ENCODE results near the gene MYL6B. TPM values are rescaled to one million over a fixed set of nuclear protein-coding genes. Genes with fewer than 3 reads are reported as not detected.

Gene MYL6B
- total RNA-seq, 1 experiment from 2014 or later, result 76.0 TPM

Other genes starting within 250 kb of the MYL6B start
- 37.0 and 52.5 TPM in 2 replicates for gene PYM1, start 224.7 kb upstream of the MYL6B start, total RNA-seq (2014; rRNA removed; shearing (Covaris generic))
- gene DGKA, start 221.4 kb upstream of the MYL6B start, total RNA-seq (2014; rRNA removed; shearing (Covaris generic)), result 33.4 and 42.9 TPM in 2 replicates
- gene PMEL, start 186.5 kb upstream of the MYL6B start, total RNA-seq (2014; rRNA removed; shearing (Covaris generic)), result 1.1 and 2.0 TPM in 2 replicates
- gene CDK2, start 185.8 kb upstream of the MYL6B start, total RNA-seq (2014; rRNA removed; shearing (Covaris generic)), result 91.6 and 100 TPM in 2 replicates
- 47.8 and 50.1 TPM in 2 replicates for gene RAB5B, start 178.5 kb upstream of the MYL6B start, total RNA-seq (2014; rRNA removed; shearing (Covaris generic))
- gene SUOX, start 155.3 kb upstream of the MYL6B start, total RNA-seq (2014; rRNA removed; shearing (Covaris generic)), result 8.9 and 14.4 TPM in 2 replicates
- gene IKZF4, start 131.5 kb upstream of the MYL6B start, total RNA-seq (2014; rRNA removed; shearing (Covaris generic)), result 1.4 and 2.4 TPM in 2 replicates
- gene RPS26, start 110.7 kb upstream of the MYL6B start, total RNA-seq (2014; rRNA removed; shearing (Covaris generic)), result 358 and 1,165 TPM in 2 replicates
- gene ERBB3, start 72.4 kb upstream of the MYL6B start, total RNA-seq (2014; rRNA removed; shearing (Covaris generic)), result 0.64 and 2.4 TPM in 2 replicates
- gene PA2G4, start 48.0 kb upstream of the MYL6B start, total RNA-seq (2014; rRNA removed; shearing (Covaris generic)), result 246 and 349 TPM in 2 replicates
- gene RPL41, start 36.0 kb upstream of the MYL6B start, total RNA-seq (2014; rRNA removed; shearing (Covaris generic)), result 1,898 and 3,438 TPM in 2 replicates
- 1.8 and 2.9 TPM in 2 replicates for gene ZC3H10, start 34.3 kb upstream of the MYL6B start, total RNA-seq (2014; rRNA removed; shearing (Covaris generic))
- 119 and 164 TPM in 2 replicates for gene ESYT1, start 24.3 kb upstream of the MYL6B start, total RNA-seq (2014; rRNA removed; shearing (Covaris generic))
- gene MYL6, start 5.8 kb downstream of the MYL6B start, total RNA-seq (2014; rRNA removed; shearing (Covaris generic)), result 2,063 and 2,222 TPM in 2 replicates
- gene SMARCC2, start 36.9 kb downstream of the MYL6B start, total RNA-seq (2014; rRNA removed; shearing (Covaris generic)), result 27.4 and 27.9 TPM in 2 replicates
- gene RNF41, start 69.3 kb downstream of the MYL6B start, total RNA-seq (2014; rRNA removed; shearing (Covaris generic)), result 51.8 and 52.9 TPM in 2 replicates
- 60.9 and 65.0 TPM in 2 replicates for gene NABP2, start 71.8 kb downstream of the MYL6B start, total RNA-seq (2014; rRNA removed; shearing (Covaris generic))
- gene SLC39A5, start 77.5 kb downstream of the MYL6B start, total RNA-seq (2014; rRNA removed; shearing (Covaris generic)), result not detected in 2 replicates
- gene ANKRD52, start 105.8 kb downstream of the MYL6B start, total RNA-seq (2014; rRNA removed; shearing (Covaris generic)), result 33.4 and 34.0 TPM in 2 replicates
- gene COQ10A, start 114.4 kb downstream of the MYL6B start, total RNA-seq (2014; rRNA removed; shearing (Covaris generic)), result 21.5 and 34.6 TPM in 2 replicates
- 135 and 142 TPM in 2 replicates for gene CS, start 147.7 kb downstream of the MYL6B start, total RNA-seq (2014; rRNA removed; shearing (Covaris generic))
- 109 and 126 TPM in 2 replicates for gene CNPY2, start 163.4 kb downstream of the MYL6B start, total RNA-seq (2014; rRNA removed; shearing (Covaris generic))
- gene PAN2, start 181.4 kb downstream of the MYL6B start, total RNA-seq (2014; rRNA removed; shearing (Covaris generic)), result 15.6 and 22.0 TPM in 2 replicates
- gene IL23A, start 186.3 kb downstream of the MYL6B start, total RNA-seq (2014; rRNA removed; shearing (Covaris generic)), result 1.8 TPM in 1 of 2 replicates, not detected in the other
- gene STAT2, start 207.5 kb downstream of the MYL6B start, total RNA-seq (2014; rRNA removed; shearing (Covaris generic)), result 66.6 and 68.2 TPM in 2 replicates
- not detected in 2 replicates for gene APOF, start 210.3 kb downstream of the MYL6B start, total RNA-seq (2014; rRNA removed; shearing (Covaris generic))

All from A172 (cell line).